HTR-8/SVneo (cell line): ENCODE data around the gene TMEM255B.
A peak's percentile ranks its signal among the peaks of the same experiment; 100 is the strongest.
"Not testable (repeated sequence)": the region's sequence is repeated elsewhere in the genome, so short reads cannot be mapped to it uniquely, and the experiment has no call there.

Experiments used
- DNase-seq: peaks from one replicate; pipeline ENCODE4 v3.0.0; 2011; ENCODE audit warnings: low spot score, mixed read lengths; ENCODE audit not compliant: insufficient read length
- FAIRE-seq: peaks from 2 replicates; lab custom pipeline; 2011; peaks lifted over from hg19 to GRCh38; lab: Jason Lieb, UNC

TMEM255B gene

DNA sequence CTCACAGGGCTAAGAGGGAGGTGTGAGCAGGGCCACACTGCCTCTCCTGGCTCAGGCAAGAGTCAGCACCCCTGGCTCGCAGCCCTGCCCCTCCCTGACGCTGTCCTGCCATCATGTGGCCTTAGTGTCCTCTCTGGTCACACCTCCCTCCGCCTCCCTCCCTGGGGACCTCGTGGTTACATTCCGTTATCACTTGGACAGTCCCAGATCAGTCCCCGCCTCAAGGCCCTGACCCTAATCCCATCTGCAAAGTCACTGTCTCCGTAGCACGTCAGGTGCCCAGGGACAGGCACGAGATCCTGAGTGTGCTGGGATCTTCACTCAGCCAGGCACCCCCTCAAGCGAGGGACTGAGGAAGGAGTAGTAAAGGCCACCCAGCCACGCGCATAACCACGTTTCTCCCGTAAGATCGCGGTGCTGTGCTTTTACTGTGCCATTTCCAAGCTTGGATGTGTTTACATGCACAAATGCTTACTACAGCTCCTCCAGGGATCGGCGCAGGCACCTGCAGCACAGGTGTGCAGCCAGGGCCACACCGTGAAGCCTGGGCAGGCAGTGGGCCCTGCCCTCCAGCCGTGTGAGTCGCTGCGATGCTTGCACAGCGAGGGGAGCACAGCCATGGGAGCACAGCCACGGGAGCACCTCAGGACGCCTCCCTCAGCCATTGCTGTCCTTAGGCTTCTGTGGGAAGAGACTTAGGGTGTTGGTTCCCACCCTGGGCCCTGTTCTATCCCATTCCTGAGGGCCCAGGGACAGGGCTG lies 10.7 kb upstream of the TMEM255B start:
- no peak for DNase-seq
- no peak for FAIRE-seq

DNA sequence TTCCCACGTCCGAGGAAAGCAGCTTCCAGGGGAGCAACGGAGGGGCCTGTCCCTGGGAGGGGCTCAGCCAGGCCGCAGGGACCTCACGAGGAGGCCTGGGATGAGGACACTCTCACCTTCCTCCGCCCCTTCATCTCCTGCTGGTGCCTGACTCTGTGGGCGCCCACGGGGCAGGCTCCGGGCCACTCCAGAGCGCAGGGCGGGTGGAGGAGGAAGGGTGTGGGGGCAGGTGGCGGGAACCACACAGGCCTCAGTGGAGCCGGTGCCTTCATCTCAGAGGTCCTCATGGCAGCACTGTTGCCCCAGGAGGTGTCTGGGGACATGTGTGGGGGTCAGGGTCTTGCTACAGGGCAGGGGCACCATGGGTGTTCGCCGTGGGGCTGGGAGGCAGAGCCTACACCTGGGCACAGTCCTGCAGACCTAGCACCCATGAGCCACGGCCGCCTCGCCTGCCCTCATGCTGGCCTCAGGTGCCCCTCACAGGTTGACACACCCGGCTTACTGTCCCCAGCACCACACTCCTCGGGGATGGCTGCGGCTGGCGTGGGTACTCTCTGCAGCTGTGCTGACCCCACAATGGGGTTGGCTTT lies 10.1 kb upstream of the TMEM255B start:
- FAIRE-seq (no peak), DNase-seq (no peak)

DNA sequence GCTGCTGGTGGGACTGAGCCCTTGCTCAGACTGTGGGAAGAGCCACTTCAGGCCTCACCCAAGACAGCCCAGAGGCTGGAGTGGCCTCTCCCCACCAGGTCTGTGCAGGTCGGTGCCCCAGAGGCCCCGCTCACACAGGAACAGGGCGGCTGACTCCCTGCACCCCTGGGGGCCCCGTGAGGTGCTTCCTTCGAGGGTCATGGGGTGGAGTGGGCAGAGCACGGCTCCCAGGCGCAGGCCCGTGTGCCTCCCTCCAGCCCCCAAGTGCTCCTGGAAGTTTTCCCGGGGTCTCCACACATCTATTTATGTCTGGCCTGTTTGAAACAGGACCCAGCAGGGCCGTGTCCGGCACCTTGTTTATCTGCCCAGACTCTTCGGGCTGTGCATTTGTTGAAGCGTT lies 9.5 kb upstream of the TMEM255B start:
- no peak for FAIRE-seq

DNA sequence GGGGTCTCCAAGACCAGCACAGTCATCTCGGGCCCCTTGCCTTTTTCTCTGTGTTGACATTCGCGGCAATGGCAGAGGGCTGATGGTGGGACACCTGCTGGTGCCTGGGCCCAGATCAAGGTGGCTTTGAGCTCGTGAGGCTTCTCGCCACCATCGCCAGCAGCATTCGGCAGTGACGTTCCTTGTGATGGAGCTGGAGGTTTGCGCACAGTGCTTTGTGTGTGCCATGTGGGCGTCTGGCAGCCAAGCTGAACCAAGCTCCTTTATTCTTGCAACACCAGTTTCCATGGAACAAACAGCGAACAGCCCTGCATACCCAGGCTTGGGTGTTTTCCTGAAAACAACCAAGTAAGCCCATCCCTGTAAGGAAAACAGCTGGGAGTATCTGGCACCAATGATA lies 9.1 kb upstream of the TMEM255B start:
- no peak for FAIRE-seq
- DNase-seq = no peak

More for the DNA sequence above, 9.5 kb upstream of the TMEM255B start:
- DNase-seq = no peak

DNA sequence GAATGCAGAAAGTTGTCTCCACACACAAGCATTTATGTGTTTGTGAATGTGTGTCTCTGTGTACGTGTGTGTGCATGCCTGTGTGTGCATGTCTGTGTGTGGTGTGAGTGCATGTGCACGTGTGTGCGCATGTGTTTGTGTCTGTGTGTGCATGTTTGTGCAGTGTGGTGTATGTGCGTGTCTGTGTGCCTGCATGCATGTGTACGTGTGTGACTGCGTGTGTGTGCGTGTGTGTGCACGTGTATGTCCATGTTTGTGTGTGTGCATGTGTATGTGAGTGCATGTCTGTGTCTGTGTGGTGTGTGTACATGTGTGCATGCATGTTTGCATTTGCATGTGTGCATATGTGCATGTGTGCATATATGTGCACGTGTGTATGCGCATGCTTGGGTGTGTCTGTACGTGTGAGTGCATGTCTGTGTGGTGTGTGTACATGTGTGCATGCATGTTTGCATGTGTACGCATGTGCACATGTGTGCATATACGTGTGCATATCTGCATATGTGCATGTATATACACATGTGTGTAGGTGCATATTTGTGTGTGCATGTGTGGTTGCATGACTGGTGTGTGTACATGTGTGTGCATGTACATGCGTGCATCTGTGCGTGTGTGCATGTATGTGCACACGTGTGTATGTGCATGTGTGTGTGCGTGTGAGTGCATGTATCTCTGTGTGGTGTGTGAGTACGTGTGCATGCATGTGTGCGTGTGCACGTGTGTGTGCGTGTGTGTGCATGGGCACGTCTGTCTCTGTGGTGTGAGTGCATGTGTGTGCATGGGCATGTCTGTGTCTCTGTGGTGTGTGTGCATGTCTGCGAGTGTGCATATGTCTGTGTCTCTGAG lies 8.2 kb upstream of the TMEM255B start:
- FAIRE-seq (peak; percentile 92), DNase-seq (no peak)

DNA sequence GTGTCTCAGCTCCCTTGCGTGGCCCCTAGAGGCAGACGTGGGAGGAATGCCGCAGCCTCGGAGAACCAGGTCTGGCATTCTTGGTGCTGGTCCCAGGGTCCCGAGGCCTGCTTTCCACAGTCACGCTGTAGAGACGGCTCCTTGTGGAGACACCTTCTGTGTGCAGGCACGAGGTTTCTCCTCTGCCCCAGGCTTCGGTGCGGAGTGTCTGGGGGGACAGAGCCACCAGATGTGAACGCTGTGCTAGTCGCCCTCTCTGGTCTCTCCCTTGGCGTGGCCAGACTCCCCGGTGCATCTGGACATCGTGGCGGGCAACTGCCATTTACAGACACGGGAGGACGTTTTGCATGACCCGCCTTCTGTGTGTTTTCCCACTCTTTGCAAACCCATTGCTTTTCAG lies 7.5 kb upstream of the TMEM255B start:
- no peak for FAIRE-seq

DNA sequence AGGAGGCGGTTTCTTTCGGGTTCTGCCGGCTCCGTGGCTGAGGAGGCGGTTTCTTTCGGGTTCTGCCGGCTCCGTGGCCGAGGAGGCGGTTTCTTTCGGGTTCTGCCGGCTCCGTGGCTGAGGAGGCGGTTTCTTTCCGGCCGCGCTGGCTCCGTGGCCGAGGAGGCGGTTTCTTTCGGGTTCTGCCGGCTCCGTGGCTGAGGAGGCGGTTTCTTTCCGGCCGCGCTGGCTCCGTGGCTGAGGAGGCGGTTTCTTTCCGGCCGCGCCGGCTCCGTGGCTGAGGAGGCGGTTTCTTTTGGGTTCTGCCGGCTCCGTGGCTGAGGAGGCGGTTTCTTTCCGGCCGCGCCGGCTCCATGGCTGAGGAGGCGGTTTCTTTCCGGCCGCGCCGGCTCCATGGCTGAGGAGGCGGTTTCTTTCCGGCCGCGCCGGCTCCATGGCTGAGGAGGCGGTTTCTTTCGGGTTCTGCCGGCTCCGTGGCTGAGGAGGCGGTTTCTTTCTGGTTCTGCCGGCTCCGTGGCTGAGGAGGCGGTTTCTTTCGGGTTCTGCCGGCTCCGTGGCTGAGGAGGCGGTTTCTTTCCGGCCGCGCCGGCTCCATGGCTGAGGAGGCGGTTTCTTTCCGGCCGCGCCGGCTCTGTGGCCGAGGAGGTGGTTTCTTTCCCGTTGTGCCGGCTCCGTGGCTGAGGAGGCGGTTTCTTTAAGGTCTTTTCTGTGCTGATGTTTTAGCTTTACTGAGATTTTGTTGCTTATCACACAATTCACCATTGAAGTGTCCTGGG lies 6.6 kb upstream of the TMEM255B start:
- not testable (repeated sequence) for FAIRE-seq

More for the DNA sequence above, 7.5 kb upstream of the TMEM255B start:
- DNase-seq = no peak

DNA sequence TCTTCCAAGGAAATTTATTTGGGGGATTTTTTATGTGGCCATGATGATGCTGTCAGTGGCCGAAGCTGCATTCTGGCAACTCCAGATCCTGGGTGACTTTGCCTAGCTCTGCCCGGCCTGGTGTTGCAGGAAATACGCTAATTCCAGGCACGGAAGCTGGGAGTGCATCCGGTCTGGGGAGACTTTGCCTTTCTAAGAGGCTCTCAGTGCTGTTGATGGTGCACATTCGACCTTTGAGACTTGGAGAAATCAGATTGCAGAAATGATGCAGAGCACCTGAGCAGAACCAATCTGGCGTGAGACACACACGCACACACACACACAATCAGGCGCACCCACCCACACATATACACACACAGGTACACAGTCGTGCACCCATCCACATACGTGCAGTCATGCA lies 5.9 kb upstream of the TMEM255B start:
- no peak for DNase-seq
- FAIRE-seq = no peak

More for the DNA sequence above, 6.6 kb upstream of the TMEM255B start:
- DNase-seq = not testable (repeated sequence)

DNA sequence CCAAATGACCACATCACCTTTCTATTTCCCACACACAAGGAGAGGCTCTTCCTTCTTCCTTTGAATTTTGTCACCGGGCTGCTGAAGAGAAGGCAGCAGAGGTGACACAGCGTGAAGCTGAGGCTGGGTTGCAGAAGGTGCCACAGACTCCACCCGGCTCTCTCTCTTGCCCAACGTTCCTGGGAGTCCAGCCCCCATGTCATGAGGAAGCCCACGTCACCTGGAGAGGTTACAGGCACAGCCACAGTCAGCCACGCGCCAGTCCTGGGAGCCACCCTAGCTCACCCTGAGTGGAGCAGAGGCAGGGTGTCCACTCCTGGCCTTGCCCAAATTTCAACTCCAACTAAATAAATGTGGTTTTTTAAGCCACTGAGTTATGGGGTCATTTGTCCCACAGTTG lies 4.8 kb upstream of the TMEM255B start:
- DNase-seq (no peak), FAIRE-seq (no peak)

DNA sequence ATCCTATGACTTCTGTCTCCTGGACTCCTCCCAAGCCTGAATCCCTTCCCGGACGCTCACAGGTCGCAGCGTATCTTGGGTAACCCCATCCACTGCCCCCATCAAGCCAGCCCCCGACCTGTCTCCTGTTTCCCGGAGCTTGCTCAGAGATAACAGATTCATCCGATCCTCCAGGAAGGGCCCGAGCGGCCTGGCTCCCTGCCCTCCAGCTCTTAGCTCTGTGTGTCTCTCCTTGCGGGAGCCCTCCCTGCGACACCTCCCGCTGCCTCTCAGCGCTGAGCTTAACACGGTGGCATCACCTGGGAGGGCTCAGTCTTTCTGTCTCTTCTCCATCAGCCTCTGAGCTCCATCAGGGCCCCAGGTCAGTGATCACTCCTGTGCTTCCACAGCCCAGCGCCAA lies 4.3 kb upstream of the TMEM255B start:
- DNase-seq (no peak), FAIRE-seq (no peak)

DNA sequence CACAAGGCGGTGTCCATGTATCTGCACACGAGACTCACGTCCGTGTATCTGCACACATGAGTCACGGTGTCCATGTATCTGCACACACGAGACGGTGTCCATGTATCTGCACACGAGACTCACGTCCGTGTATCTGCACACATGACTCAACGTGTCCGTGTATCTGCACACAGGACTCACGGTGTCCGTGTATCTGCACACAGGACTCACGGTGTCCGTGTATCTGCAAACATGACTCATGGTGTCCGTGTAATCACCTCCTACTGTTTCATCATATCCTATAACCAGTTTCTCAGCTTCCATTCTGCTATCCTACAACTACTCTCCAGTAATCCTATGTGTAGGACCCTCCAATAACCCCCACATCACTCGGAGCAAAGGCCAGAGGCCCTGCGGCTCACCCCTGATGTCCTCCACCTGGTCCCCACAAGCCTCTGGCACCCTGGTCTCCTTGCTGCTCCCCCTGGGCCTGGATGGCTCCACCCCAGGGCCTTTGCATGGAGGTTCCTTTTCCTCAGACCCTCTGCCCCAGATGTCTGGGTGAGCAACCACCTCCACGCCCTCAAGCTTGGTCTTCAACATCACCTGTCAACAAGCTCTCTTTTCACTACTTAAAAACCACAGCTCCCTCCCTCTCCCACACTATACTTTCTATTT lies 2.5 kb upstream of the TMEM255B start:
- DNase-seq = no peak
- peak; percentile 79 for FAIRE-seq

DNA sequence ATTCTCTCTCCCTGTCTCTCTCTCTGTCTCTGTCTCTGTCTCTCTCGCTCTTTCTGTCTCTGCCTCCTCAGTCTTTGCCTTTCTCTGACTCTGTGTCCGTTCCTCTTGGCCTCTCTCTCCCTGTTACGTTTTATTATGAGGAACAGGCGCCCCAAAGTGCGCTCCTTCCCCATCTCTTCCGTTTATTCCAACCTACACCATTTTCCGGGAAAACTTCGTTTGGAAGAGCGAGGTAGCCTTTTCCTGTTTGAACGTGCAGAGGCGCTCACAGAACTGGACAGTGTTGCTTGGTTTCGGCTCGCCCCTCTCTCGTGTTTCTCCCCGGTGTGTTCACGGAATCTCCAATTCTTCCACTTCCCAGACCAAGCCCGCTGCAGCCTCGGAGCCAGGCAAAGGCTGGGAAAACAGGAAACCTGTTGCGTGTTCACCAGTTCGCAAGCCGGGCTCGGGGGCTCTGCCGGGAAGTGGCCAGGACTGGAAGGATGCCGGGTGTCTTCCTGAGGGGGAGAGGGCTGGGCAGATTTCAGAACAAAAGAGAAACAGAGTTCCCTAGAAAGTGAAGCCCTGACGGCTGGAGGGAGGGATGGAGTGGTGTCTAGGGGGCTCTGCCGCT lies 605 bp downstream of the TMEM255B start:
- no peak for FAIRE-seq
- peak; percentile 22 for DNase-seq

DNA sequence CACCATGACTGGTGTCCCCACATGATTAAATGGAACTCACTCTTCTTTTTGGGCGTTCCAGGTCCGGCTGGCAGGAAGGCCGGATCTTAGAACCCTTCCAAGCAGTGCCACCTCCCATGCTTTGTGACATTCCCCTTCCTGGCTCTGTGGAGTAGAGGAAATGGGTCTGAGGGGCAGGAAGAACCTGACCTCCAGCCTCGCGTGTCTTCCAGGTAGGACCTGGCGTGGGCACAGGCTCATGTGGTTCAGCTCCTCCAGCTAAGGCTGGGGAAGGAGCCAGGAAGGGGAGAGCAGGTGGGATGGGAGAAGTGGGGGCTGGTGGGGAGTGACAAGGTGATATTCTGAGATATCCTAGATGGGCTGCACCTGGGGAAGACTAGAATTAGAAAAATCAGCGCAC lies 2.1 kb downstream of the TMEM255B start:
- DNase-seq = no peak
- FAIRE-seq = no peak

DNA sequence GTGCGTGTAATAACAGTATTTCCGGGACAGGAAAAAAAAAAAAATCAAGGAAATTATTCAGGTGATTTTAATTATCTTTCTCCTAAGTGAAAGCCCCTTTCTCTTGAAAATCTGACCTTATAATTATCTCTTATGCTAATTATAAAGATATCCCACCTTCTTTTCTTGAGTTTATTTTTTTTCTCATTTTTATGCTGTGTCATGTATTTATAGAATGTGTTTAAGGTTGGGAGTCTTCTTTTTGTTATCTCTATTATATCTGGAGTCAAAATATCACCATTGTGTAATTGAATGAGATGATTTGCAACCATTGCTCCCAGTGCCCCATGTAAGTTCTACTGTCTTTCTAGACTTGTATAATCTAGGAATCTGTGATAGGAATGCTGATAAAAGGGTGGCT lies 3.0 kb downstream of the TMEM255B start:
- FAIRE-seq (no peak), DNase-seq (no peak)

DNA sequence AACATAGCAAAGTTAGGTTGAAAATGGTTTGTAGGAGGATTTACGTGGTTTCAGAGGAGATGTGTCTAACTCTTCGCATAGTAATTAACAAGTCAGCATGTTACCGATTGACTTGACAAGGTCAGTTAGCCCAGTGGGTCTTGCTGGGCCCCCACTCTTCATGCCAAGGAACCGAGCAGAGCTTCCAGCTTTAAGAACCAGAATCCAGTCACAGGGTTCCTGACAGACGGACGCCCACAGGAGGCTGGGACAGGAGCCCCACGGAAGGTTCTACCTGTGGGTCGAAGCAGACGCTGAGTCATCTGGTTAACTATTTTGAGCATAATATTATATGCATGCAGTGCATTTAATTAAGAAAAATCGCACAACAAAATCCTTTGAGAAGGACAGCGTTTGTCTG lies 3.5 kb downstream of the TMEM255B start:
- no peak for FAIRE-seq
- no peak for DNase-seq

DNA sequence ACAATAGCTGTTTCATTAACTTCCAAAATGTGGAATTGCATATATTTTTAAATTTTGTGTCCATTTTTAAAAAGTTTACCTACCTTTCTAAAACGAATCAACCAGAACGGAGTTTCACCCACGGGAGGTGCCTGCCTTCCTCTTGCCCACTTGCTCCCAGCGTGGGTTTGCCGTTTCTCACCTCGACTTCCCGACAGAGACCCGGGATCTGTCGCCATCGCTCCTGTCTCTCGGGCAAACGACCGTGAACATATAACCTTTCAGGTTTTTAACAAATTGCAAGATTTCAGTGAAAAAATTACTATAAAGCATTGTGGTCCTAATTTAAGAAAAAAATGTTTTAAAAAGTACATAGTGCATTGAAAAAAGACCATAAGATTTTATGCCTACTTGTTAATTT lies 4.2 kb downstream of the TMEM255B start:
- DNase-seq = no peak

DNA sequence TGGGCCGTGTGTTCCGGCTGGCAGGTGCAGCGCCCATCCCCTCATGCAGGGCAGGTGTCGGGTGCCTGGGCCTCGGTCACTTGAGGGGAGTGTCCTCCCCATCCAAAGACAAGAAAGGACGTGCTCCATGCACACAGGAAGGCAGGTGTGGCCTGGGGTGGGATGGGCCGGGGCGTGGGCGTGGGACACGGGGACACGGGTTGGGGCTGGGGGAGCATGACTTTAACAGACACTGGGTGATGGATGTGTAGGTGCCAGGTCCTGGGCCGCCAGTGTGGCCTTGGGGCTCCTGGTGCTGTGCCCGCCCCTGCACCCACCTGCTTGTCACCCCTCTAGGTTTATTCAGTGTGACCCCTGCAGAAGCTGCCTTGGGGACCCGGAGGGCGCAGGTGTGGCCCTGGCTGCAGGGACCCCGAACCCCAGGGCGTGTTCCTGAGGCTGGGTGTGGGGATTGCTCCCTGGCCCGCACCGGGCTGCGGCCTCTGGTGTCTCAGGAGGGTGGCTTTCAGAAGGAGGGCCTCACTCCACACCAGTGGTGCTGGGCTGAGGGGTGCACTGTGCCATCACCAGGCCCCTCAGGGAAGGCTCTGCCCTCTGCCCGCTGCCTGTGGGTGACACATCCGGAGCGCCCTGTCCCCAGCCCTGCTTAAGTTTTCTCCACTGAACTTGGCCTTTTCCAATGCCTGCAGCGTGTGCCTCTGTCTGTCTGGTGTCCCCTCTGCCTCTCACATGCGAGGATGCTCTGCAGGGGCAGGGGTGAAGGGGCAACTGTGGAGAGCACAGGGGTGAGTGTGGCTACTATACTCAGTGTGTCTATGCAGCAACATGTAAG lies 5.2 kb downstream of the TMEM255B start:
- FAIRE-seq (no peak), DNase-seq (no peak)

More for the DNA sequence above, 4.2 kb downstream of the TMEM255B start:
- no peak for FAIRE-seq

DNA sequence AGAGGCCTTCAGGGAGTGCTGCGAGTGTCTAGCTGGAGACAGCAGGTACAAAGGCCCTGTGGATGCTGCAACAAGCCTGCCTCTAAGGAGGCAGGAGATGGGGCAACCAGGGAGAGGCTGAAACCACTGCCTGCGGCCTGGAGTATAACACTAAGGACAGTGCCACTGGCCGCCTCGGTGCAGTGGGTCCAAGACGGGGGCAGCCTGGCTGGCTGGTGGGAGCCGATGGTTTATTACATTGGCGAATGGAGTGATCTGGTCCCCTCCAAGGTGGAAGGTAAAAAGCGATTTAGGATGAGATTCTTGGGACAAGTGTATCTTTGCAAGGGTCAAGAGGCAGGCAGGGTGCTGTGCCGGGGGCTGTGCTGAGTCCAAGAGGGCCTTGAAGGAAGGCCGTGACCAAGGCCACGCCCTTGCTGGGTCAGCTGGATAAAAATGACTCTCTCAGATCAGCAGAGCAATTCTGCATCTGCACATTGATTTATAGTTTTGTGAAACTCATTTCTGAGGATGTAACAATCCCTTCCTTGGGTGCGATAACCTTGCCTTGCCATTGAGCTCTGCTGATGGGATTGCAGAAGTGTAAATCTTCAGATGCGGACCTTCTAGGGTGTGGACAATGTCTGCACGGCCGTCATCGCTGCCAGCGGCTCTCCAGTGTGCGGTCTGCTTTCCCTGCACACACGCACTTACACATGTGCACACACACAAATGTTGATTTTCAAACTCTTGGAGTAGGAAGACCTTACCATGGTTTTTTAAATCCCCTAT lies 6.0 kb downstream of the TMEM255B start:
- no peak for DNase-seq
- FAIRE-seq = no peak
